ENCODE results near the gene MYL10.

The MYL10 gene

DNA sequence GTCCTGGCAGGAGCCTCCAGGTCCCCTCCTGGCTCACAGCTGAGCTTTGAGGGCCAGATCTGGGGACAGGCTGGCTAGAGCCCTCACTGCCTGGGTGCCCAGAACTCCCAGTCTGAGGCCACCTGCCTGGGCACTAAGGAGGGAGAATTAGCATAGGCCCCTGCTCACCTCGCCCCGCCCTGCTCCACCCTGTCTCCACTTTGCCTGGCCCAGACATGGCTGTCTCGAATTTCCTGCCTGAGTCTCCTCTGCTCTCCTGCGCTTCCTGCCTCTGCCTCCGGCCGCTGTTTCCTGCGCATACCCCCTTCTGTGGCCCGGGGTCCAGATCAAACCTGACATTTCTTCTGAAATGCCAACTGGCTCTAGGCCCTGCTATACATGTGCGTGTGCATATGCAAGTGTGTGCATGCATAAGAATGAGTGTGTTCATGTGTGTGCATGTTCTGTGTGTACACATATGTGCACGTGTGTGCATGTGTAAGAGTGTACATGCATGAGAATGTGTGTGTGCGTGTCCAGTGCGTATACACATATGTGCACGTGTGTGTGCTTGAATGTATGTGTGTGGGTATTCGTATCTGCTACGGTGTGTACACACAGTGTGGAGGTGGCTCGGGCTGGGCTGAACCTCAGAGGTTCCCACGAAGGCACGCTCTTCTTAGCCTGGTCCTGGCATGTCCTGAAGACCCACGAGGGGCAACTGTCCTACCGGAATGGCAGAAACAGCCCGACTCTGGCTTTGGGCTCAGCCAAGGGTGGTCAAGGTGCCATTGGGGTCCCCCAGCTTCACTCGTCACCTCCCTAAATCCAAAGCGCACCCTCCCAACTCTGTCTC, 64.9 kb downstream of the MYL10 start:
- no peak for DNase-seq

Data from GDM1 (cell line).